GM19328 (cell line): Measurements from ENCODE around the gene ABCG1.

Experiments
- ATAC-seq: cut with Tn5 transposase; IDR thresholded peaks from one replicate; pipeline ENCODE4 v1.9.1; 2021; ENCODE audit warnings: mild to moderate bottlenecking, moderate library complexity; ENCODE audit not compliant: unreplicated experiment

The ABCG1 gene

DNA sequence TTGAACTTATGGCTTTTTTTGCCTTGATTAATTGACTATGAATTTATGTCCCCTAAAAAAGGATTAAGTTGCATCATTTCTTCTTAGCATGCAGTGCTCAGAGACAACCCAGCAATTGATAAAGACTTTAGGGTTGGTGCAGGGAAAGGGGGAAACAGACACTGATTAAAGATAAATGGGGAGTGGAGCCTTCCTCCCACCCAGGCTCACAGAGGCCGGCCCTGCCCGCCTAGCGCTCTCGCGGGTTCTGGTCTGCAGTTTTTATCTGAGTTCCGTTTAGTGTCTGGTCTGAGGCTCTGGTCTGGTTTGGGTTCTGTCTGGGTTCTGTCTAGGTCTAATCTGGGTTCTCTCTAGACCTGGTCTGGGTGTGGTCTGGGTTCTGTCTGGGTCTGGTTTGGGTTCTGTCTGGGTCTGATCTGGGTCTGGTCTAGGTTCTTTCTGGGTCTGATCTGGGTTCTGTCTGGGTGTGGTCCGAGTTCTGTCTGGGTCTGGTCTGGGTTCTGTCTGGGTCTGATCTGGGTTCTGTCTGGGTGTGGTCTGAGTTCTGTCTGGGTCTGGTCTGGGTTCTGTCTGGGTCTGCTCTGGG, 48.1 kb downstream of the ABCG1 start:
- ATAC-seq, result no peak

DNA sequence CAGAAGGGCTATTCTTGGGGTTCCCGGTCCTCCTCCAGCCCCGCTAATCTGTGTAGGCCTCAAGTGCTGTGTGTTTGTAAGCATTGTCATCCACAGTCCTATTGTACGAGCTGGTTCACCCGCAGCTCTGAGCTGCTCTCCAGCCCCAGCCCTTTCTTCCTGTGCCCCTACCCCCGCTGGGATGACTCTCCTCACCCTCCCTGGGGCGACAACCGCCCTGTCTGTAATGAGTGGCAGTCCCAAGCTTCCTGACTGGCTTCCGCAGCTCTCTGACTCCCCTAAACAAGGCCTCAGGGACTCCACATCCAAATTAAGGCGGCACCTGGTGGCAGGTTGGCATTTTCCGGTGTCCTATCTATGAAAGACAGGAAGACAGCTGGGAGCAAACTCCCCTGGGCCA, 50.4 kb downstream of the ABCG1 start:
- no peak for ATAC-seq

DNA sequence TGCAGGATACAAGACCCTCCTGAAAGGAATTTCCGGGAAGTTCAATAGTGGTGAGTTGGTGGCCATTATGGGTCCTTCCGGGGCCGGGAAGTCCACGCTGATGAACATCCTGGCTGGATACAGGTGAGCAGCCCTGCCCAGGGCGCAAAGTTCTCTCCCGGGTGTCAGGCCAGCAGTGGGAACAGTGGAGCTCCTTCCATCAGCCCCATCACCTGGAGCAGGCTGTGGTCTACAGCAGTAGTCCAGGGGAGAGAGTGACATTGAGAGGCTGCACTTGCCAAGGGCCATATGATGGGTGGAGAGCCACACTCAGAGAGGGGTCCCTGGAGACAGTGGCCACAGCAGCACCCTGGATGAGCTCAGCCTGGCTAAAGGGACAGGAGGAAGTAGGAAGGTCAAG, 52.1 kb downstream of the ABCG1 start:
- ATAC-seq, result no peak

DNA sequence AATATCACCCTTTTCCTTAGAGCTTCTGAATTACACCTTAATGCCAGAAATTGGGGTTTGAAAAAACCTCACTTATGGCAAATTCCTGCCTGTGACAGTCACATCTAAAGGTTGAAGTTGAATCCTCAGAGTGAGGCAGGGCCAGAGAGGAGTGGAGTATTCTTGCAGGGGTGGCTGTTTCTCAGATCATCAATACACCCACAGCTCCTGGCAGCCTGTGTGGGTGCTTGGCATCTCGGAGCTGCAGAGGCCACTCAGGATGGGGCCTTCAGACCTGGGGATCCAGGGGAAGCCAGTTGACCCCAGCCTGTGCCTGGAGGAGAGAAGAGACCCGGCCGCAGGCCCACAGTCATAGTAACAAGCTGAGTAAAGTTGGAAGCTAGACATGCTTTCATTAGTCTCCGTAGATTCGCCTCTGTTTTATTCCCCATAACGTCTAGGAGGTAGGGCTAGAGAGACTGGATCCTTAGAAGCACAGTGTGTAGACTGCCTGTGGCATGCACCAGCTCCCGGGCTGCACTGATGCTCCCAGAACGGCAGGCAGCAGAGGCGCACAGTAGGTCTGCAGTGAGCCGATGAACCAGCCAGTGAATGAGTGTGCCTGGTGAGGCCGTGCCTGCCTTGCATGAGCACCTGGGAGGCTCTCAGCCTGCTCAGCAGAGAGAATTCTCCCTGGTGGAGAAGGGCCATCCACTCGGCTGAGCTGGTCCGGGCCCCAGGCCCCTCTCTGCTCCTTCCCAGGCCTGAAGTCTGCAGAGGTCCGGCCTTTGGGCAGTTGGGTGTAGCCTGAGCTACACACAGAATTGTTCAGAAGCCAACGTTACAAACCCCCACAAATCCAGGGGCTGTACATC, 53.4 kb downstream of the ABCG1 start:
- ATAC-seq, result no peak

DNA sequence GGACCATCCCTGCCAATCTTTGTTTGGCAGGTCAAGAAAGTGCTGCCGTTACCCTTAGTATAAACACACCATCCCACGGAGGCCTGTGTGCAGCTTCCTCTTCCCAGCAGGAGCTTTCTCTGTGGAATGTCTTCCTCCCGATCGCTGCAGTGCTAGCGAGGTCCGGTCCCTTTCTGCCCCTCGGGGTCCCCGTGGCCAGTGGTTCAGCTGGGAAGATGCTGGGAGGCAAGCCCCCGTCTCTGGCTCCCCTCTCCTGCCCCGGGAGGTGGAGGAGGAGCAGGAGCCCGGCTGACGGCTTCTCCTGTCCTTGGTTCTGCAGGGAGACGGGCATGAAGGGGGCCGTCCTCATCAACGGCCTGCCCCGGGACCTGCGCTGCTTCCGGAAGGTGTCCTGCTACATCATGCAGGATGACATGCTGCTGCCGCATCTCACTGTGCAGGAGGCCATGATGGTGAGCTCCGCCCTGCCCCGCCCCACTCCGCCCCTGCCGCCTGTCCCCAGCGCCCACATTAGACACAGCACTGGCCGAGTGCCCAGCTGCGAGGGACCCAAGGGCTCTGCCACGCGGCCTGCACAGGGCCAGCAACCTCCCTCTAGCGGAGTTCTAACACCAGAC, 54.2 kb downstream of the ABCG1 start:
- no peak for ATAC-seq

DNA sequence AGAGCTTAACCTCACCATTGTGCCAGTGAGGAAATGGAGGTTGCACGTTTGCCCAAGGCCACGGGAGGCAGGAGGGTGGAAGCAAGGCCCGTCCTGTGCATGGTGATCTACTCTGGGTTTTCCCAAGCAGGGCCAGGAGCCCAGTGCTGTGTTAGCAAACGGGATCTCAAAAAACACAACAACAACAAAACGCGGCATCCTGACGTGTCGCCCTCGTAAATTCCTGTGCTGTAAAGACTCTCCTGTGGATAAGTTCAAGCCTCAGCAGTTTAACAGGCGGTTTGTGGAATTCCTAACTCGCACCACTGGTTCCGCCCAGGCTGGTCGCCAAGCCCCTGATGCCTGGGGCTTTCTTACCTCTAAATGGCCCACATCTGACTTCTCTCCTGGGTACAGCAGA, 57.1 kb downstream of the ABCG1 start:
- no peak for ATAC-seq

DNA sequence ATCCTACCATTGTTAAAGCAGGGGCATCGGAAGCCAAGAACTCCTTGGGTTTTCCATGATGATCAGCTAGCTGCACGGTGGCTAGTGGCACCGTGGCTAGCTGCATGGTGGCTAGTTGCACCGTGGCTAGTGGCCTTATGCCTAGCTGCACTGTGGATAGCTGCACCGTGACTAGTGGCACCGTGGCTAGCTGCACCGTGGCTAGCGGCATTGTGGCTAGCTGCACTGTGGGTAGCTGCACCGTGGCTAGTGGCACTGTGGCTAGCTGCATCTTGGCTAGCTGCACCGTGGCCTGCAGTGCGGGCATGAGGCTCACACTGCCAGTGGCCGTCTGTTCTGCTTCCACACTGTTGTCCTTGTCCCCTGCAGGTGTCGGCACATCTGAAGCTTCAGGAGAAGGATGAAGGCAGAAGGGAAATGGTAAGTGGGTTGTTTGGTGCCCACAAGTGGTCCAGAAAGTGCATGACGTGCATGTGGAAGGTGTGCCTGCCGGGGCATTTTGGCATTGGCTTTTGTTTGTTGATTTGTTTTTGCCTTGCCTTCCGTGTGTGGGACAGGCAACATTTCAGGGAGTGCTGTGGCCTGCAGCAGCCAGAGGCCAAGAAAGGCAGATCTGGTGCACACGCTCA, 57.7 kb downstream of the ABCG1 start:
- no peak for ATAC-seq

DNA sequence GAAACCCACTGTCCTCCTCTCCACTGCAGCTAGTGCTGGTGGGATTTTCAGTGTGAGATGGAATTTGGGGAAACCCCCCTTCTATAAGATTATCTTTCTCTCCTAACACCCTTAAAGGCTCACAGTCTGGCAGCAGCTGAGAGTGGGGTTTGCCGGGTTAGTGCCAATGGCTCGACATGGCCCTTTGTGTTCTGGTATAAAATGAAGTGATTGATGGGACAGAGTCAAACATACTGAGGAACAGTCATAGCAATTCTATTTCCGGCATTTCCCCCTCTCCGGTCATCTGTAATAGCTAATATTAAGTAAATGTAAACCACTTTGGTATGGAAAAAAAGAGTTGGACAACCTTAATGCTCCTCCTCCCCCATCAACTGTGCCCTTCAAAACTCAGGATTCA, 58.7 kb downstream of the ABCG1 start:
- ATAC-seq, result no peak

DNA sequence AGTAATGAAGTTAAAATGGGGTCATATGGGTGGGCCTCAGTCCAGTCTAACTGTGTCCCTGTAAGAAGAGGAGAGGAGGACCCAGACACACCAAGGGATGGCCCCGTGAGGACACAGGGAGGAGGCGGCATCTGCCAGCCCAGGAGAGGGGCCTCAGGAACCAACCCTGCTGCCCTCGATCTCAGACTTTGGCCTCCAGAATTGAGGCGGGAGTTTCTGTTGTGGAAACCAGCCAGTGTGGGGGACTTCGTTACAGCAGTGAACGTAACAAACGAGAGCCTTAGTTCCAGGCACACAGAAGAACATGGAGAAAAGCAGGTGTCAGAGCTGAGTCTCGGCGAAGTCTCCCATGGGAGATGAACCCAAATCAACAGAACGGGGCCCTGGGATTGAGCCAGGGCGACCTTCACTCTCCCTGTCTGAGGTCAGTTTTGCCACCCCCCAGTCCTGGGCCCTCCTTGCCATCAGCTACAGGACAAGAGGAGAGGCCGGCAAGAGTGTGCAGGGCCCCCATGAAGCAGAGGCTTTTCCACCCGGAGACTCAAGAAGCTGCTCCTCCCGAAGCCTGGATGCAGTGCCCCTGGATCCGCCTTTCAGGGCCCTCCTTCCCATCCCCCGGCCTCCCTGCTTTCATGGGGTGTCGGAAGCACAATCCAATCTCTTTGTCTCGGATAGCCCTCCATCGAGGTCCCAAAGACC, 59.7 kb downstream of the ABCG1 start:
- ATAC-seq, result no peak

DNA sequence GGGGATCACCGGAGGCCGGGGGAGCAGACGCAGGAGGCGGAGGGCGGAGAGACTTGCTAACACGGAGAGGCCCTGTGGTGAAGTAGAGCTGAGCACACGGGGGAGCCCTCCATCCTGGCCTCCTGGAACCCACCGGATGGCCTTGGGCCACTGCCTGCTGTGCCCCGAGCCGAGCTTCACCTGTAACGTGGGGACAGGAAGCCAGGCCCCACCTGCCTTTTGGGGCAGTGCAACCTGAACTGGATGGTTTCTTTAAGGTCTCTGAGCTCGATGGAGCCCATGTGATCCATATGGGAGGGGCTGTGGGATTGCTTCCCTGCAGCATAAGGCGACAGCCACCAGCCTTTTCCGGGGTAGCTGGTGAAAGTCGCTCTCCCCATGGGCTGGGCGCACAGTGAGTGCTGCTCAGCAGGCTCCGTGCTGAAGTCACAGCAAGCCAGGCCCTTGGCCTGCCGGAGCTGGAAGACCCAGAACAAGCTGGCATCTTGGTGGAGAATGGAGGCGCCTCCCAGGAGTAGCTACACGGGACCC, 60.5 kb downstream of the ABCG1 start:
- no peak for ATAC-seq

DNA sequence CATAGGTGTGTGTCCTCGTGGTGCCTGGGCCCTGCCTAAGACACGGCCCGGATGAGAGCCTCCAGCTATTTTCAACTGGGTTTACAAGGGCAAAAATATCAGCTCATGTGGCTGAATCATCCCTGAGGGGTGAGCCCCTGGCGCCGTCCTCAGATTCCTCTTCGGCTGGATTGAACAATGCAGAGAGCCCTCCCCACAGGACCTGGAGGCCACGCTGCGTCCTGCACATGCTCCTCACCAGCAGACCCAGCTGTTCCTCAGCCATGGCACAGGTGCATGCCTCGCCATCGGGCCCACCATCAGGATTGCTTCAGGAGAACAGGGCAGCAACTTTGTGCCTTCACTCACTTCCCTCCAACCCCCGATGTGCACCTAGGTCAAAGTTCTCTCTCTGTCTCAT, 60.9 kb downstream of the ABCG1 start:
- no peak for ATAC-seq

DNA sequence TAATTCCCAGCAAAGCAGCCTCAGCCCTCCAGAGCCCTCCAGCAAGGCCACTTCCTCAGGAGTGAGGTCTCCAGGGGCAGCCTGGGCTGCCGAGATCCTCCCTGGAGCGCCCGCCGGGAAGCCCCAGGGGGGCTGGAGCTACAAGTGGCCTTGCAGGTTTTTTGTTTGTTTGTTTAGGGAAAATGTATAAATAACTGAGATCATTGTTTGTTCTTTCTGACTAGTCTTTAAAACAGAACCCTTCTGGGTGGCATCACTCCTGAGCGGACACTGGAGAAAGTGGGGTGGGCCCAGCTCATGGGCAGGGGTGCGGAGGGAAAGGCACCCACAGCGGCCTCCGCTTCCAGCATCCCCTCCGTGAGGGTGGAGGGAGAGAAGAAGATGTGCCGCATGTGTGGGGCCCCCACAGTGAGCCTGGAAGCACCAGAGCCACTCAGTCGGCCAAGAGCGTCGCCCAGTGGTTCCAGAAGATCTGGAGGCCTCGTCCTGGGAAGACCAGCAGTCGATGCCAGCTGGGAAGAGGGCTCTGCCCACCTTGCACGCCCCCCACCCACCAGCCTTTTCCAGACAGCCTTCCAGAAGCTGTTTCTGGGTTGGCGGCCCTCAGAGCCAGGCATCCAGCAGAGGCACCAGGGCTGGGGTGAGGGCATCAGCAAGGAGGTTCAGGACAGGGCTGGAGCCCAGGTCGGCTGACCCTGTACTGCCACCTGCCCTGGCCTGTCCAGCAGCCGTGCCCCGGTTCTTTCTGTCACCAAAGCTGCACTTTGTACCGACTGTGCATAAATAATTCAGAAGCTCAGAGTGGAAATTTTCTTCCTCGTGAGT, 61.6 kb downstream of the ABCG1 start:
- ATAC-seq, result no peak

DNA sequence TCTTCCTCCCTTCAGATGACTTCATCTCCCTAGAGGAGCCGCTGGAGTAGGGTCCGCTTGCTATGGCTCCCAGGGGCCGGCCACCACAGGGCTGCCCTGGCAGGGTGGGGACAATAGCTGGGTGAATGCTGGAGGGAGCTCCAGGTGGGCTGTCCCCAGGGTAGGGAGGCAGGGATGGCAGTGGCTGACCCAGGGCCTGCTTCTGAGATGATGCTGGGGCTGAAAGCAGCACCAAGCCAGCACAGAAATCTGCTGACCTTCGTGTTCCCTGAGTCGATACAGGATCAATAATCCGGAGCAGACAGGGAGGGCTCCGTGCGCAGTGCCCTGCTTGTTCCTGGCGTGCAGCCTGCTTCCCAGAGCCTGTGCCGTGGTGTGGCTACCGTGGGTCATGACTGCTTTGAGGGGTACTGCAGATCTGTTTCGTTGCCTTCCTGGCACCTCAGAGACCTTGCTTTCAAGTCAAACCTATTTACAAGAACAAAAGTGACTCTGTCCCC, 62.3 kb downstream of the ABCG1 start:
- ATAC-seq, result no peak

DNA sequence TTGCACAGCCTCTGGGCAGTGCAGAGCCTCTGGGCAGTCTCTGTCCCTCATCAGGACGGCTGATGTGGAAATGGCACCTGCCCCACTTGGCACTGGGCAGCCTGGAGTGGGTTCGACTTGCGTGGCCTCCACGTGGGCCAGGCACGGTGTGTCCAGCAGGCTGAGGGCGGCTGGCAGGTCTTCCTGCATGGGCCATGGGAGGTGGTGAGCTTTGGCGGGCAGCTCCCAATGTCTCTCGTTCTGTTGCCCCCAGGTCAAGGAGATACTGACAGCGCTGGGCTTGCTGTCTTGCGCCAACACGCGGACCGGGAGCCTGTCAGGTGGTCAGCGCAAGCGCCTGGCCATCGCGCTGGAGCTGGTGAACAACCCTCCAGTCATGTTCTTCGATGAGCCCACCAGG, 63.1 kb downstream of the ABCG1 start:
- ATAC-seq, result no peak

DNA sequence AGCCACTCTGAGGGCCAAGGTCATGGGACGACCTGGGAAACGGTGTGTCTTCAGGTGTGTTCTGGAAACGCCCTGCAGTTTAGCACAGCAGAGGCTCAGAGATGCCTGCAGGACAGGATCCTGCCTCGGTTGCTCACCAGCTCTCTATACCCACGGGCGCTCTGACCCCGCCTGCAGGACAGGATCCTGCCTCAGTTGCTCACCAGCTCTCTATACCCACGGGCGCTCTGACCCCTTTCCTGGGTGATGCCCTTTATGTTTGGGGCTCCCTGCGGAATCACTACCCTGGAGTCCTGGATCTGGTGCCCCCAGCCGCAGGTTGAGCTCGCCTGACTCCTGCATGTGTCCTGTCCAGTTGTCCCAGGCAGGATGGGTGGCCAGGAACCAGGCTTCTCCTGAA, 63.8 kb downstream of the ABCG1 start:
- no peak for ATAC-seq

DNA sequence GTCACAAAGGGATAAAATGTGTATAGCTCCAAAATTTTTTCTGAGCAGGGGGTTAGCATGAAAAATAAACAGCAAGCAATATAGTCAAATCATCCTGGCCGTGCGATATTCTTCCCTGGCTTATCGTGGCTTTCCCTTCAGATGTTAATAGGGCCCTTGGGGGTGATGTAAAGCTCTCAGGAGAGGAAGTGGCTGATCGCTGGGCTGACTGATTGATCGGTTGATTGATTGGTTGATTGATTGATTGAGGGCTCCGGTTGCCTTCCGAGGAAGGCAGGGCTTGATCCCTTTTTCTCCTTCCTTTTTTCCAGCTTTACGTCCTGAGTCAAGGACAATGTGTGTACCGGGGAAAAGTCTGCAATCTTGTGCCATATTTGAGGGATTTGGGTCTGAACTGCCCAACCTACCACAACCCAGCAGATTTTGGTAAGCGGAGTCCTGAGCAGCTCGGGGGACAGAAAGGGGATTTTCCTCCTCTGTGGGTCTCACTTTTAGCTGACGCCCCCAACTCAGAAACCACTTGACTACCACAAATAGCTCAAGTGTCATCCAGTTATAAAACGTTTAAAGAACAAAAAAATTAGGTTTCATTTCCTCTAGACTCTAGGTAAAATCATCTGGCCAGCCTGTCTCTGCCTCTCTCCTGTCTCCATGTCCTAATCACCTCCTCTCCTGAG, 66.8 kb downstream of the ABCG1 start:
- ATAC-seq, result no peak

DNA sequence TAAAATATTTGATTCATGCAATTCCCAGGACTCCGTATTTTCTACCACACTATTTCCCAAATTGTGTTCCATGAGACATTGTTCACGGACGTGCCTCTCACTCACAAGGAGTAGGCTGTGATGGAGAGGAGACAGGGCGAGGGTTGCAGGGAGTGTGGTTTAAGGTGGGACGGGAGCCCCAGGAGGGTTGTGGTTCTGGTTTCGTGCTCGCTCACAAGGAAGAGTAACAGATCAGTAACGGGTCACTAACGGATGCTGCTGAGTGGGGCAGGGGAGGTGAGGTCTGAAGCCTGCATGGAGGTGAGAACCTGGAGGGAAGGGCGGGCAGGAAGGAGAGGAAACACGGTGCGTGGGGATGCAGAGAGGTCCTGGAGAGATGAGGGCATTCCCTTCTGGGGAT, 67.5 kb downstream of the ABCG1 start:
- no peak for ATAC-seq

DNA sequence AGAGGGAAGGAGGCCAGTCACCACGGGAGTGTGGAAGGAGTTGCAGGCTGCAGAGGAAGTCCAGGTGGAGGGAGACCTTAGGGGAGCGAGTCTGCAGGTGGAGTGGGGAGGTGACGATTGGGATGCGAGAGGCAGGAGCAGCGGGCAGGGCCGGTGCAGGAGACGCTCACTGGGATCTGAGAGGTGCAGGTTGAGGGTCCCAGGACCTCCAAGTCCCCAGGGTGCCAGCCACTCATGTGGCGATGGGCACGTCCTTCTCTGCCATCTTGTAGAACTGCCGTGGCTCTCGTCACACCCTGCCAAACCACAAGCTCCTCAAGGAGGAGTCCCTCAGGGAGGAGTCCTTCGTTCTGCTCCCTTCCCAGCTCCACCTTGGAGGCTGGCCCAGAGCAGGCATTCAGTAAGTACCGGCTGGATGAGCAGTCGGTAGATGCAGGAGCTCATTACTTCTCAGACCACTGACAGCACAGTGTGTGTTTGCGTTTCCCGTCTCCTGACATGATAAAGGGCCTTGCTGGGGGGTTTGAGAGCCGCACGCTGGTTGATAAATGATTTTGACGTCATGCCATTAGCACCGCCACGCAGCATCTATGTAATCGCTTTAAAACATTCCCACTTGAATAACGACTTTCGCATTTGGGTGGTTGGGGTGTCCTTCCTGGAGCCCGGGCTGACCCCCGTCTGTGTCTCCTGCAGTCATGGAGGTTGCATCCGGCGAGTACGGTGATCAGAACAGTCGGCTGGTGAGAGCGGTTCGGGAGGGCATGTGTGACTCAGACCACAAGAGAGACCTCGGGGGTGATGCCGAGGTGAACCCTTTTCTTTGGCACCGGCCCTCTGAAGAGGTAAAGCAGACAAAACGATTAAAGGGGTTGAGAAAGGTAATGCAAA, 68.5 kb downstream of the ABCG1 start:
- ATAC-seq, result no peak
